DOHH2 (cell line): ENCODE results near the gene EVI2A.

ENCODE experiments used
- H3F3A ChIP-seq: fragments of 200-600 bp; sonication (generic), shearing (Covaris generic); 2 replicates; pipeline ENCODE4 v1.6.0; 2016; ENCODE audit warnings: antibody characterized with exemption, mild to moderate bottlenecking; ENCODE audit not compliant: control insufficient read depth, insufficient read depth
- H3K27ac ChIP-seq: fragments of 200-600 bp; sonication (generic); 2 replicates; pipeline ENCODE4 v1.5.1; 2014; ENCODE audit warnings: low read depth, mild to moderate bottlenecking, low read length, moderate library complexity
- H3K27me3 ChIP-seq: fragments of 200-600 bp; sonication (generic); 2 replicates; pipeline ENCODE4 v1.6.1; 2014; ENCODE audit warnings: mild to moderate bottlenecking, low read length, mixed read lengths; ENCODE audit not compliant: control insufficient read depth
- H3K36me3 ChIP-seq: fragments of 200-600 bp; sonication (generic); 2 replicates; pipeline ENCODE4 v1.6.1; 2014; ENCODE audit warnings: mild to moderate bottlenecking, low read length, moderate library complexity, mixed read lengths; ENCODE audit not compliant: control insufficient read depth
- H3K4me1 ChIP-seq: fragments of 200-600 bp; sonication (generic); 2 replicates; pipeline ENCODE4 v1.6.1; 2014; ENCODE audit warnings: mild to moderate bottlenecking, low read length, mixed read lengths; ENCODE audit not compliant: control insufficient read depth
- H3K4me2 ChIP-seq: fragments of 200-600 bp; sonication (generic); 2 replicates; pipeline ENCODE4 v1.6.0; 2014; ENCODE audit warnings: mild to moderate bottlenecking, low read length, moderate library complexity
- H3K4me3 ChIP-seq: fragments of 200-600 bp; sonication (generic); 2 replicates; pipeline ENCODE4 v1.5.1; 2014; ENCODE audit warnings: mild to moderate bottlenecking, low read length, mixed read lengths
- H3K79me2 ChIP-seq: fragments of 200-600 bp; sonication (generic); 2 replicates; pipeline ENCODE4 v1.6.1; 2014; ENCODE audit warnings: mild to moderate bottlenecking, low read length, mixed read lengths; ENCODE audit not compliant: control insufficient read depth
- H3K9me2 ChIP-seq: fragments of 200-600 bp; sonication (generic); replicated peaks from 2 replicates; pipeline ENCODE4 v1.6.1; 2014; ENCODE audit warnings: mild to moderate bottlenecking, low read length, mixed read lengths; ENCODE audit not compliant: control insufficient read depth
- H3K9me3 ChIP-seq: fragments of 200-600 bp; sonication (generic); 2 replicates; pipeline ENCODE4 v1.6.1; 2014; ENCODE audit warnings: antibody characterized with exemption, low read length, mixed read lengths; ENCODE audit not compliant: control insufficient read depth, insufficient read depth
- H4K20me1 ChIP-seq: fragments of 200-600 bp; sonication (generic); 2 replicates; pipeline ENCODE4 v1.6.0; 2014; ENCODE audit warnings: low read depth, mild to moderate bottlenecking, antibody characterized with exemption, low read length, moderate library complexity; ENCODE audit not compliant: control insufficient read depth, insufficient read depth
- EZH2phosphoT487 ChIP-seq: fragments of 200-600 bp; sonication (generic); IDR thresholded peaks from 2 replicates; pipeline ENCODE4 v1.6.1; 2017; ENCODE audit warnings: borderline replicate concordance, mild to moderate bottlenecking, antibody characterized with exemption, low read length, moderate library complexity, mixed read lengths
- TF ChIP-seq, protein P1 (sequence below): fragments of 200-600 bp; sonication (generic); IDR thresholded peaks from one replicate; pipeline ENCODE4 v1.5.1; 2014; ENCODE audit warnings: antibody characterized with exemption, mild to moderate bottlenecking, low read depth, low read length; ENCODE audit not compliant: poor library complexity, severe bottlenecking

The EVI2A gene

DNA sequence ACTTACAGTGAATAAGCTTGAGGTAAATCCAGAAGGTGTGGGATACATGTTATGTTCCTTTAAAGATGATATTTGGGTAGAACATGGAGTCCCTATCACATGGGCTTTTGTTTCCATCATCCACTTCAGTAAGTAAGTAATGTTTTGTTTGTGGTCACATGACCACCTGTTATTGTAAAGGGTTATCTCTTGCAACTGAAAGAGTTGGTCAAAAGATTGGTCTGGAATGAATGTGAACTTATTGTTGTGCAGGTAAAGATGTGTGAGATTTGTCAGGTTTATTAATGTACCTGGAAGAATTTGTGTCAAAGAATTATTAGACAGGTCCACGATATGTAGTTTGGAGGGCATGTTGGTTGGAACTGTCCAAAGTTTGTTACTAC is 25.9 kb downstream of the EVI2A start:
- H3K4me3 ChIP-seq = no peak overlapping the region
- no peak for TF ChIP-seq EZH2phosphoT487
- TF ChIP-seq, protein P1, sequence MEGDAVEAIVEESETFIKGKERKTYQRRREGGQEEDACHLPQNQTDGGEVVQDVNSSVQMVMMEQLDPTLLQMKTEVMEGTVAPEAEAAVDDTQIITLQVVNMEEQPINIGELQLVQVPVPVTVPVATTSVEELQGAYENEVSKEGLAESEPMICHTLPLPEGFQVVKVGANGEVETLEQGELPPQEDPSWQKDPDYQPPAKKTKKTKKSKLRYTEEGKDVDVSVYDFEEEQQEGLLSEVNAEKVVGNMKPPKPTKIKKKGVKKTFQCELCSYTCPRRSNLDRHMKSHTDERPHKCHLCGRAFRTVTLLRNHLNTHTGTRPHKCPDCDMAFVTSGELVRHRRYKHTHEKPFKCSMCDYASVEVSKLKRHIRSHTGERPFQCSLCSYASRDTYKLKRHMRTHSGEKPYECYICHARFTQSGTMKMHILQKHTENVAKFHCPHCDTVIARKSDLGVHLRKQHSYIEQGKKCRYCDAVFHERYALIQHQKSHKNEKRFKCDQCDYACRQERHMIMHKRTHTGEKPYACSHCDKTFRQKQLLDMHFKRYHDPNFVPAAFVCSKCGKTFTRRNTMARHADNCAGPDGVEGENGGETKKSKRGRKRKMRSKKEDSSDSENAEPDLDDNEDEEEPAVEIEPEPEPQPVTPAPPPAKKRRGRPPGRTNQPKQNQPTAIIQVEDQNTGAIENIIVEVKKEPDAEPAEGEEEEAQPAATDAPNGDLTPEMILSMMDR = no peak
- no peaks in the 10 kb centered on the region for H4K20me1 ChIP-seq
- H3K79me2 ChIP-seq = no peaks in the 10 kb centered on the region
- H3K9me2 ChIP-seq = no peaks in the 10 kb centered on the region
- H3K36me3 ChIP-seq = 0 out of 2 replicates have a peak, but pooled peaks cover 4% of the 10 kb centered on the region
- H3K4me2 ChIP-seq = no peak overlapping the region
- H3F3A ChIP-seq = 0 out of 2 replicates have a peak, but pooled peaks cover 3% of the 10 kb centered on the region
- H3K9me3 ChIP-seq = no peaks in the 10 kb centered on the region
- H3K27ac ChIP-seq = no peak overlapping the region
- no peaks in the 10 kb centered on the region for H3K27me3 ChIP-seq
- H3K4me1 ChIP-seq = no peaks in the 10 kb centered on the region

DNA sequence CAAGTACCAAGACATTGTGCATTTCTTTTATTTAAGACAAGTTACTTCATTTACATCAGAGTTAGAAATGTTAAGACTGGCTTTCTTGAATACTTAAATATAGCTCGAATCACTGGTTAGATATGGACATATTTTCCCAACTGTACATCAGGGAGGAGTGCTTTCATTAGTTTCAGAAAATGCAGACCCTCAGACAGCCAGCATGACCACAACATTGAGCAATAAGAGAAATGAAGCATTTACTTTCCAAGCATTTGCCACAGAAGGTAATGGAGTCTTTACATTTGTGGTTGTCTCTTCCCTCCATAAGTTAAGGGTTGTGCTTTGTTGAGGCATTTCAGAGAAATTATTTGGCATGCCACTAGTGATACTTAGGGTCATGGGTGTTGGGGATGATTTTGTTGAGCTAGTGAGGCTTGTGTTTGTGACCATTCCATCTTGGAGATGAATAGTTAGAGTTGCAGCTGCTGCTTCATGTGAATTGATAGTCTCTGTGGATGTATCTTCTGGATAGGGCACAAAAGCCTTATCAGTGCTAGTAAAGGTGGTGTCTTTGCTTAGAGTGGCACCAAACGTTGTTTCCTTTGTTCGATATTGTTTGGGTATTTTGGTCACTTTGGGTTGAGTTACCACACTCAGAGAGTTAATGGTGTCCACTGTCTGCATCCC is 26.5 kb downstream of the EVI2A start:
- Histone ChIP-seq H3K4me2 (no peak overlapping the region), H3K4me3 (no peak overlapping the region), H3K4me1 (no peaks in the 10 kb centered on the region), H3K36me3 (0 out of 2 replicates have a peak, but pooled peaks cover 4% of the 10 kb centered on the region), H3K9me3 (no peaks in the 10 kb centered on the region), H3K27me3 (no peaks in the 10 kb centered on the region), H3K9me2 (no peaks in the 10 kb centered on the region), H3K27ac (no peak overlapping the region), H3K79me2 (no peaks in the 10 kb centered on the region), H3F3A (0 out of 2 replicates have a peak, but pooled peaks cover 3% of the 10 kb centered on the region), H4K20me1 (no peaks in the 10 kb centered on the region)
- TF ChIP-seq, protein P1 = no peak
- no peak for TF ChIP-seq EZH2phosphoT487

DNA sequence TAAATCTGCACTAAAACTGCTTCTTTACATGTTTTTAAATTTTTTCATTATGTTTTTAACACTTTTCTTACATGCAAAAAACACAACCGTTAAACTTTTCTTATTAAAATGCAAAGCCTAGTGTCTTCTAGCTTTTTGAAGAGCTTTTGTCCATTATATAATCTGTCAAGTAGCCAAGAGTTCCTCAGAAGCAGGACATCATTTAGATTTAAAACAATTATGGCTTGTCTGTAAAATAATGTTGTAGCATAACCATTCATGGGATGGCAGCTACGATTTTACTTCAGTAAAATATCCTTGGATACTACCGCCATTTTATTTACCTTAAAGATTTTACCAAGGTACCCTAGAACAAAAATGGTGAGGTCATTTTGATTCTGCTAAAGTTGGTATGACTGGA is 27.2 kb downstream of the EVI2A start:
- H3K9me2 ChIP-seq = no peaks in the 10 kb centered on the region
- no peaks in the 10 kb centered on the region for H3K9me3 ChIP-seq
- H3K4me2 ChIP-seq = no peak overlapping the region
- H3K27me3 ChIP-seq = no peaks in the 10 kb centered on the region
- no peak overlapping the region for H3K4me3 ChIP-seq
- H3F3A ChIP-seq = 0 out of 2 replicates have a peak, but pooled peaks cover 3% of the 10 kb centered on the region
- no peak overlapping the region for H3K27ac ChIP-seq
- TF ChIP-seq, protein P1 = no peak
- TF ChIP-seq EZH2phosphoT487 = no peak
- H3K4me1 ChIP-seq = no peaks in the 10 kb centered on the region
- no peaks in the 10 kb centered on the region for H3K79me2 ChIP-seq
- 0 out of 2 replicates have a peak, but pooled peaks cover 4% of the 10 kb centered on the region for H3K36me3 ChIP-seq
- no peaks in the 10 kb centered on the region for H4K20me1 ChIP-seq
